Measurements from ENCODE around the gene RFXANK. TPM values are rescaled to one million over a fixed set of nuclear protein-coding genes. Genes with fewer than 3 reads are reported as not detected.

RFXANK gene
- total and polyA plus RNA-seq, 9 of the 15 experiments (the other 6 are each of a cell fraction or from before 2014, with no cell fraction given): 68.6 to 181 (median 150) TPM

DNA sequence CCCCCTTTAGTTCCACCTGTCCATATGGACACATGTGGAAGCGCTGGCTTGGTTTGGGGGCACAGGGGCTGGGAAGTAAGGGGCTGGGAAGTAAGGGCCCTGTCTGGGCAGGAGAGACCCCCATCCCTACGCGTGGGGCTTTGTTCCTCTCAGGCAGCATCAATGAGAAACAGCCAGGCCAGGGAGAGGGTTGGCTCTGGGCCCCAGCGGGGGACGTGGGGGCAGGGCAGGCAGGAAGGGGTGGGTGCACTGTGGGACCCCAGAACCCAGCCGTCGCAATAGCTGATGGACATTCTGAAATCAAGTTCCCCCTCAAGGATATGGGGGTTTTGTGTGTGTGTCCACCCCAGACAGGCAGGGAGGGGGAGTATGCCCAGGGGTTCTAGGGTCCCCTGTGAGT lies 20.9 kb downstream of the RFXANK start:
- Histone ChIP-seq H3K4me1 (replicated peaks in 1 of 2; ENCODE audit: control insufficient read depth in 2 of 2, insufficient read depth in 2 of 2, low read length in 2 of 2) (peaks cover 2 to 13% of the 10 kb centered on the region in 2 experiments; a peak in 4 of 5 replicates), H3K27ac (ENCODE audit: extremely low read depth, low read depth, low read length) (no peak overlapping the region), H3K9me1 (ENCODE audit: control insufficient read depth, insufficient read depth, low read length) (peaks cover 3% of the 10 kb centered on the region), H3K4me2 (ENCODE audit: insufficient read depth, low read length) (no peak overlapping the region), H3K9ac (ENCODE audit: insufficient read depth in 1 of 2, low read depth in 2 of 2, low read length in 2 of 2) (no peak overlapping the region), H3K36me3 (ENCODE audit: control insufficient read depth, insufficient read depth, low read length) (no peaks in the 10 kb centered on the region), H3K27me3 (ENCODE audit: control insufficient read depth in 2 of 2, insufficient read depth in 2 of 2, low read length in 2 of 2) (peaks cover 8 to 33% of the 10 kb centered on the region in 2 experiments), H4K20me1 (replicated peaks; ENCODE audit: control insufficient read depth, insufficient read depth, low read length) (no peaks in the 10 kb centered on the region; the same call in 1 of the 2 replicates), H3K4me3 (no peak overlapping the region), H2AFZ (ENCODE audit: low read depth, low read length) (no peak overlapping the region), H3K79me2 (ENCODE audit: control insufficient read depth, insufficient read depth, low read length) (no peaks in the 10 kb centered on the region), H3K9me3 (replicated peaks; ENCODE audit: control insufficient read depth, insufficient read depth, low read depth, low read length) (peaks cover 2% of the 10 kb centered on the region)
- CTCF ChIA-PET (ENCODE audit: low intra/inter-chr PET ratio): no interaction called here
- DNase-seq (ENCODE audit: extremely low read depth in 1 of 4, low spot score in 3 of 4): no peak
- BruUV-seq (replicated peaks): no TSS peak
- intact Hi-C loops (cut with micrococcal nuclease) (no loop called here), in situ Hi-C loops (cut with MboI) (no loop called here)
- FAIRE-seq: no peak
- ATAC-seq: no peak
- POLR2A ChIA-PET: no interaction called here
- WGBS (ENCODE audit: insufficient coverage, low coverage, missing lambda C conversion rate): 0% methylated on average over 7 of the region's 7 CpGs
- TF ChIP-seq PREB (CRISPR knock-in tag; IDR thresholded peaks at IDR 0.05) (no peak), CREM (IDR thresholded peaks at IDR 0.05; ENCODE audit: low read depth) (no peak), ATF1 (CRISPR knock-in tag; IDR thresholded peaks at IDR 0.05) (no peak), ATF1 (tag; IDR thresholded peaks at IDR 0.05) (no peak), POLR3A (IDR thresholded peaks at IDR 0.05; ENCODE audit: borderline replicate concordance, extremely low read depth, insufficient read depth, insufficient read length) (no peak)
- TF ChIP-seq, protein P1, sequence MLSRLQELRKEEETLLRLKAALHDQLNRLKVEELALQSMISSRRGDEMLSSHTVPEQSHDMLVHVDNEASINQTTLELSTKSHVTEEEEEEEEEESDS (CRISPR knock-in tag; IDR thresholded peaks at IDR 0.05): no peak

Measured in K562 (cell line).